Activated T-cell treated with anti-CD3 and anti-CD28 coated beads, Interleukin-2, amount 50 U/mL, for 4 hours (primary cell): ENCODE measurements around the gene ATP9B. TPM values are rescaled to one million over a fixed set of nuclear protein-coding genes. Genes with fewer than 3 reads are reported as not detected.

Experiments
- ATAC-seq, 2 donors: fragments of 200-7000 bp; cut with Tn5 transposase; one replicate each; pipeline ENCODE4 v1.10.0; 2021
- DNase-seq: peaks from one replicate; pipeline ENCODE4 v3.0.0-alpha.2; 2020
- H3K27me3 Mint-ChIP-seq: one replicate; pipeline ENCODE4 v1.8.0; 2021; ENCODE audit warnings: low read depth, mixed read lengths
- H3K36me3 Mint-ChIP-seq: one replicate; pipeline ENCODE4 v1.8.0; 2022; ENCODE audit warnings: mixed read lengths; ENCODE audit not compliant: insufficient read depth
- H3K4me1 Mint-ChIP-seq: one replicate; pipeline ENCODE4 v1.8.0; 2021; ENCODE audit warnings: low read depth, mixed read lengths
- H3K4me3 Mint-ChIP-seq: one replicate; pipeline ENCODE4 v1.8.0; 2021; ENCODE audit warnings: mild to moderate bottlenecking, moderate library complexity, mixed read lengths
- H3K9me3 Mint-ChIP-seq: one replicate; pipeline ENCODE4 v1.8.0; 2021; ENCODE audit warnings: mixed read lengths
- total RNA-seq, 3 donors: library from RNA; stranded (reverse); gene quantifications; one replicate each; pipeline ENCODE4 v1.2.1, GENCODE V29; 2021

Gene ATP9B
- total RNA-seq, 3 donors from 2014 or later: 16.3 to 21.6 (median 20.2) TPM

DNA sequence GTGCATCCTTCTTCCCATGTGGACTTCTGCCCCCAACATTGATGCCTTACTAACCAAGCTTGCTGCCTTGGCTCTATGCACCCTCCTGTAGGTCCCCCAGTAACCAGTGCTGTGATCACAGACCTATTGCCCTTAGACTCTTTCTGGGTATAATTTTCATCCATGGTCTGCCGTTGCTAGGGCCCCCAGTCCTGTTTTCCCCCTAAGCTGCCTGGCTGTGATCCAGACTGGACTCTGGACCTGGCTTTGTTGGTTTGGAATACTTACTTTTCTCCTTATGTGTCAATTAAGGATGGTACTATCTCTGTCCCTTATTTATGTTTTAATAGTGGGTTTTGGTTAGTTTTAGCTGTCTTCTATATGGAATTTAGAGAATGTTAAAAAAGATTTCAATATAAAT lies 26.0 kb downstream of the ATP9B start:
- DNase-seq (no peak), ATAC-seq (no peak)
- H3K36me3 Mint-ChIP-seq: peaks cover 24% of the 10 kb centered on the region
- H3K27me3 Mint-ChIP-seq: no peaks in the 10 kb centered on the region
- H3K4me3 Mint-ChIP-seq: no peak overlapping the region
- peaks cover 36% of the 10 kb centered on the region for H3K4me1 Mint-ChIP-seq
- peaks cover 9% of the 10 kb centered on the region for H3K9me3 Mint-ChIP-seq

GRCh38 chr18:79100944-79101343 lies 31.8 kb downstream of the ATP9B start:
- Mint-ChIP-seq H3K36me3 (peaks cover 42% of the 10 kb centered on the region), H3K27me3 (no peaks in the 10 kb centered on the region), H3K4me1 (peaks cover 25% of the 10 kb centered on the region), H3K9me3 (no peaks in the 10 kb centered on the region), H3K4me3 (no peak overlapping the region)
- ATAC-seq (no peak), DNase-seq (no peak)

GRCh38 chr18:79102886-79103285 lies 33.7 kb downstream of the ATP9B start:
- H3K9me3 Mint-ChIP-seq: no peaks in the 10 kb centered on the region
- no peak overlapping the region for H3K4me3 Mint-ChIP-seq
- H3K4me1 Mint-ChIP-seq: peaks cover 32% of the 10 kb centered on the region
- no peaks in the 10 kb centered on the region for H3K27me3 Mint-ChIP-seq
- peaks cover 40% of the 10 kb centered on the region for H3K36me3 Mint-ChIP-seq
- DNase-seq (no peak), ATAC-seq (no peak)

GRCh38 chr18:79104137-79104536 lies 34.9 kb downstream of the ATP9B start:
- Mint-ChIP-seq H3K36me3 (peaks cover 37% of the 10 kb centered on the region), H3K4me3 (no peak overlapping the region), H3K27me3 (no peaks in the 10 kb centered on the region), H3K4me1 (peaks cover 33% of the 10 kb centered on the region), H3K9me3 (no peaks in the 10 kb centered on the region)
- DNase-seq (no peak), ATAC-seq (no peak)

- DNase-seq: no peak
- Mint-ChIP-seq H3K4me1 (peaks cover 33% of the 10 kb centered on the region), H3K9me3 (no peaks in the 10 kb centered on the region), H3K36me3 (peaks cover 36% of the 10 kb centered on the region), H3K27me3 (no peaks in the 10 kb centered on the region), H3K4me3 (no peak overlapping the region)
- no peak for ATAC-seq
These were observed 36.3 kb downstream of the ATP9B start for GRCh38 chr18:79105455-79105854.

- Mint-ChIP-seq H3K36me3 (peaks cover 33% of the 10 kb centered on the region), H3K4me1 (peaks cover 33% of the 10 kb centered on the region)
- ATAC-seq: no peak
These were observed 36.9 kb downstream of the ATP9B start for GRCh38 chr18:79106084-79106483.

GRCh38 chr18:79107886-79108285 lies 38.7 kb downstream of the ATP9B start:
- H3K9me3 Mint-ChIP-seq: no peaks in the 10 kb centered on the region
- H3K27me3 Mint-ChIP-seq: no peaks in the 10 kb centered on the region
- DNase-seq (no peak), ATAC-seq (peak in 1 of 2 donors; percentile 27)
- H3K4me1 Mint-ChIP-seq: peaks cover 26% of the 10 kb centered on the region
- no peak overlapping the region for H3K4me3 Mint-ChIP-seq
- H3K36me3 Mint-ChIP-seq: peaks cover 20% of the 10 kb centered on the region

More at GRCh38 chr18:79106084-79106483, 36.9 kb downstream of the ATP9B start:
- no peak for DNase-seq
- no peak overlapping the region for H3K4me3 Mint-ChIP-seq
- H3K9me3 Mint-ChIP-seq: no peaks in the 10 kb centered on the region
- no peaks in the 10 kb centered on the region for H3K27me3 Mint-ChIP-seq

DNA sequence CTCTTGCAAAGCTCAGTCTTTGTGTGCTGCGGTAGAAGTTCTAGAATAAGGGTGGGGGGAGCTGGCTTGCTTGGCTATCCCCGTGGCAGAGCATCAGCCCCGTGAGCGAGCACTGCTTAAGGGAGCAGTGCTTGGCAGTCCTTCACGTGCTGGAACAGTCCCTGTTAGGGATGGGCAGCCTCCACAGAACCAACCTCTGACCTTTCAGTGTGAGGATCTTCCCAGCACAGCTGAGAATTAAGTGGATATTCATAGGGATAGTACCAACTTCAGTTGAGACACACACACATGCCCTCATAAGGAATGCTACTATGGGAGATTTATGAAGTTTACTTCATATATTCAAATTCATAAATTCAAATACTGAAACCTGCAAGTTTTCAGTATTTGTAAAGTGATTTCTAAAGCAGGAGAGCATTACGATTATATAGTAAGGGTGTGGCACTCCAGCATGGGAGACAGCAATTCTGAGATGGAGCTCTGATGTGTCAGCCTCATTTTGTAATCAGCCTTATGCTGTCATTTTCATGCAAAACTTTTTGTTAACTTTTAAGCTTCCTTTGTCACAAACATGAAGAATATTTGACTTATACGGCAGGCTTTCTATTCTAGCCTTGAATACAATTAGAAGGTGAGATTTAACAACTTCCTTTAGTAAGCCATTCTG lies 39.5 kb downstream of the ATP9B start:
- no peaks in the 10 kb centered on the region for H3K27me3 Mint-ChIP-seq
- ATAC-seq: no peak
- DNase-seq: no peak
- H3K4me1 Mint-ChIP-seq: peaks cover 19% of the 10 kb centered on the region
- H3K36me3 Mint-ChIP-seq: peaks cover 16% of the 10 kb centered on the region
- no peak overlapping the region for H3K4me3 Mint-ChIP-seq
- H3K9me3 Mint-ChIP-seq: no peaks in the 10 kb centered on the region

DNA sequence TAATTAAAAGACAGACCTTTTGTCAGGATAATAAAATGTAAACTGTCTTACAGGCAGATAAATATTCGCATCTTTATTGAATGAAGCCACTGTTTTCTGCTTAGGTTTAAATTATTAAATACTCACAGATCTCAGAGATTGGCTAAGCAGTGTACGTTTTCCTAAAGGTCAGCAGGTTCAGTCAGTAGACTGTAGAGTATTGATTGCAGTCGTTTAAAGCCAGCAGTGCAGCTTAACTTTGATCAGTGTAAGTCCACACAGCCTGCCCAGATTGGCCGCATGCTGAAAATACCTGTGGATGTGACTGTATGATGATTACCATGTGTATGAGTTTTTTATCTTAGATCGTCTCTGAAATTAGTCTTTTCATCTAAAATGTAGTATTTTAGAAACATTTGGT lies 42.3 kb downstream of the ATP9B start:
- ATAC-seq (no peak), DNase-seq (no peak)
- H3K27me3 Mint-ChIP-seq: no peaks in the 10 kb centered on the region
- peaks cover 24% of the 10 kb centered on the region for H3K36me3 Mint-ChIP-seq
- H3K9me3 Mint-ChIP-seq: no peaks in the 10 kb centered on the region
- H3K4me3 Mint-ChIP-seq: no peak overlapping the region
- peaks cover 5% of the 10 kb centered on the region for H3K4me1 Mint-ChIP-seq

GRCh38 chr18:79117385-79117784 lies 48.2 kb downstream of the ATP9B start:
- ATAC-seq (no peak), DNase-seq (no peak)
- Mint-ChIP-seq H3K9me3 (no peaks in the 10 kb centered on the region), H3K4me3 (no peak overlapping the region), H3K27me3 (no peaks in the 10 kb centered on the region), H3K36me3 (peaks cover 28% of the 10 kb centered on the region), H3K4me1 (no peaks in the 10 kb centered on the region)

GRCh38 chr18:79117788-79118187 lies 48.6 kb downstream of the ATP9B start:
- H3K4me3 Mint-ChIP-seq: no peak overlapping the region
- no peaks in the 10 kb centered on the region for H3K4me1 Mint-ChIP-seq
- DNase-seq (no peak), ATAC-seq (no peak)
- H3K9me3 Mint-ChIP-seq: no peaks in the 10 kb centered on the region
- H3K27me3 Mint-ChIP-seq: no peaks in the 10 kb centered on the region
- H3K36me3 Mint-ChIP-seq: peaks cover 31% of the 10 kb centered on the region

DNA sequence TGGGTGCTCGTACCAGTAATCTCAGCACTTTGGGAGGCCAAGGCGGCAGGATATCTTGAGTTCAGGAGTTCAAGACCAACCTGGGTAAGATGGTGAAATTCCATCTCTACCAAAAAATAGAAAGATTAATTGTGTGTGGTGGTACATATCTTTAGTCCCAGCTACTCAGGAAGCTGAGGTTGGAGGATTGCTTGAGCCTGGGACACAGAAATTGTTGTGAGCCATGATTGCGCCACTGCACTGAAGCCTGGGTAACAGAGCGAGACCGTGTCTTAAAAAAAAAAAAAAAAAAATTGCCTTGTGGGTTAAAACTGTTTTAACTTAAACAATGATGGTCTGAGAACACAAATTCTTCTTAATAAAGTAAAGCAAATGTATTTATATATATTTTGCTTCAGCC lies 49.6 kb downstream of the ATP9B start:
- ATAC-seq (no peak), DNase-seq (no peak)
- Mint-ChIP-seq H3K4me3 (no peak overlapping the region), H3K36me3 (peaks cover 35% of the 10 kb centered on the region), H3K9me3 (no peaks in the 10 kb centered on the region), H3K4me1 (peaks cover under 1% of the 10 kb centered on the region), H3K27me3 (no peaks in the 10 kb centered on the region)

GRCh38 chr18:79121746-79122474 lies 52.7 kb downstream of the ATP9B start:
- no peak overlapping the region for H3K4me3 Mint-ChIP-seq
- no peaks in the 10 kb centered on the region for H3K27me3 Mint-ChIP-seq
- H3K4me1 Mint-ChIP-seq: peaks cover 3% of the 10 kb centered on the region
- H3K36me3 Mint-ChIP-seq: peaks cover 40% of the 10 kb centered on the region
- H3K9me3 Mint-ChIP-seq: no peaks in the 10 kb centered on the region
- ATAC-seq (no peak), DNase-seq (no peak)

- ATAC-seq: no peak
- H3K27me3 Mint-ChIP-seq: no peaks in the 10 kb centered on the region
- peaks cover 3% of the 10 kb centered on the region for H3K4me1 Mint-ChIP-seq
- no peaks in the 10 kb centered on the region for H3K9me3 Mint-ChIP-seq
- DNase-seq: no peak
- H3K36me3 Mint-ChIP-seq: peaks cover 47% of the 10 kb centered on the region
- H3K4me3 Mint-ChIP-seq: no peak overlapping the region
These were observed 54.8 kb downstream of the ATP9B start for GRCh38 chr18:79123948-79124347.

DNA sequence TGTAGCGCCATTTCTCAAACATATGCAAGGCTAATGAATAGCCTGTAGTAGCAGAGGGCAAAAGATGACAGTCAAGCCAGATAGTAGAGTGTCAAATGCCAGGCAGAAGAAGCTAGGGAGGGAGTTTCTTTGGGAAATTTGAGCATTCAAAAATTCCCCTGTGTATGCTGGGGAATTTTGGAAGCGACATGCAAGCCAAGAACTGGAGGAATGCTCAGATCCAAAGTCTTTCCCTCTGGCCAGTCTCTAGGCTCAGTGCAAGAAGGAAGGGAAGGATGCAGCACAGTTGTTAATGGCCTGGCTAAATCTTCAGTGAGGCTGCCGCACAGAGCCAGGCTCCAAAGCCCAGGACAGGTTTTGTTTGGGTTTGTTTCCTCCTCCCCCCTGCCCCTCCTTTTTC lies 59.9 kb downstream of the ATP9B start:
- Mint-ChIP-seq H3K27me3 (no peaks in the 10 kb centered on the region), H3K4me1 (no peaks in the 10 kb centered on the region), H3K4me3 (no peak overlapping the region), H3K36me3 (peaks cover 53% of the 10 kb centered on the region), H3K9me3 (no peaks in the 10 kb centered on the region)
- DNase-seq (no peak), ATAC-seq (no peak)
